Measurements from ENCODE around the gene ATXN10. TPM values are rescaled to one million over a fixed set of nuclear protein-coding genes. Genes with fewer than 3 reads are reported as not detected.
"Not testable (repeated sequence)": the region's sequence is repeated elsewhere in the genome, so short reads cannot be mapped to it uniquely, and the experiment has no call there.

ATXN10 gene
- total RNA-seq, 6 donors from 2014 or later = 90.2 to 137 (median 110) TPM

- peaks cover 0 to 4% (median 0%) of the 10 kb centered on the region in 4 donors for H3K4me1 ChIP-seq
- ATAC-seq (ENCODE audit: low FRiP score in 2 of 2) (no peak), DNase-seq (no peak)
- H3K27me3 ChIP-seq = no peaks in the 10 kb centered on the region
- no peak overlapping the region for H3K27ac ChIP-seq
- no peak overlapping the region for H3K4me3 ChIP-seq
- TF ChIP-seq POLR2AphosphoS5 (IDR thresholded peaks at IDR 0.05) (no peak), POLR2A (IDR thresholded peaks at IDR 0.05) (no peak), CTCF (IDR thresholded peaks at IDR 0.05) (no peak), EP300 (IDR thresholded peaks at IDR 0.05) (no peak)
- WGBS, 2 donors = 78 to 90% methylated on average over 7 to 11 of the region's 11 CpGs
- H3K36me3 ChIP-seq = no peaks in the 10 kb centered on the region
- no peaks in the 10 kb centered on the region for H3K9me3 ChIP-seq
Observed at GRCh38 chr22:45651931-45652528, 19.6 kb upstream of the ATXN10 start.

- no peak for ATAC-seq (ENCODE audit: low FRiP score in 2 of 2)
- TF ChIP-seq POLR2A (IDR thresholded peaks at IDR 0.05) = no peak
- no peak for TF ChIP-seq CTCF (IDR thresholded peaks at IDR 0.05)
- TF ChIP-seq EP300 (IDR thresholded peaks at IDR 0.05) = no peak
- no peak for TF ChIP-seq POLR2AphosphoS5 (IDR thresholded peaks at IDR 0.05)
- Histone ChIP-seq H3K27ac (no peak overlapping the region), H3K36me3 (no peaks in the 10 kb centered on the region), H3K27me3 (no peaks in the 10 kb centered on the region), H3K4me3 (no peak overlapping the region), H3K4me1 (peaks cover 0 to 4% (median 0%) of the 10 kb centered on the region in 4 donors), H3K9me3 (no peaks in the 10 kb centered on the region)
- DNase-seq = no peak
- 95 to 98% methylated on average over 2 of the region's 2 CpGs for WGBS, 2 donors
Observed at GRCh38 chr22:45656577-45656976, 15.1 kb upstream of the ATXN10 start.

- Histone ChIP-seq H3K4me1 (no peaks in the 10 kb centered on the region), H3K9me3 (no peaks in the 10 kb centered on the region), H3K27ac (no peak overlapping the region), H3K27me3 (no peaks in the 10 kb centered on the region), H3K4me3 (no peak overlapping the region), H3K36me3 (no peaks in the 10 kb centered on the region)
- 69 to 73% methylated on average over 4 of the region's 4 CpGs for WGBS, 2 donors
- DNase-seq (no peak), ATAC-seq (ENCODE audit: low FRiP score in 2 of 2) (no peak)
- TF ChIP-seq EP300 (IDR thresholded peaks at IDR 0.05) = no peak
- TF ChIP-seq CTCF (IDR thresholded peaks at IDR 0.05) = no peak
- no peak for TF ChIP-seq POLR2AphosphoS5 (IDR thresholded peaks at IDR 0.05)
- no peak for TF ChIP-seq POLR2A (IDR thresholded peaks at IDR 0.05)
Observed at GRCh38 chr22:45657701-45658100, 13.9 kb upstream of the ATXN10 start.

- H3K27me3 ChIP-seq = no peaks in the 10 kb centered on the region
- TF ChIP-seq EP300 (IDR thresholded peaks at IDR 0.05) (no peak), POLR2A (IDR thresholded peaks at IDR 0.05) (no peak), CTCF (IDR thresholded peaks at IDR 0.05) (no peak), POLR2AphosphoS5 (IDR thresholded peaks at IDR 0.05) (no peak)
- H3K4me3 ChIP-seq = no peak overlapping the region
- H3K9me3 ChIP-seq = no peaks in the 10 kb centered on the region
- DNase-seq = no peak
- WGBS, 2 donors = 42 to 65% methylated on average over 1 of the region's 1 CpG
- no peaks in the 10 kb centered on the region for H3K36me3 ChIP-seq
- no peak overlapping the region for H3K27ac ChIP-seq
- no peak for ATAC-seq (ENCODE audit: low FRiP score in 2 of 2)
- no peaks in the 10 kb centered on the region for H3K4me1 ChIP-seq
Observed at GRCh38 chr22:45664136-45664646, 7.4 kb upstream of the ATXN10 start.

GRCh38 chr22:45667486-45667885, 4.1 kb upstream of the ATXN10 start:
- WGBS, 2 donors = 88 to 89% methylated on average over 5 of the region's 5 CpGs
- H3K36me3 ChIP-seq = no peaks in the 10 kb centered on the region
- DNase-seq (no peak), ATAC-seq (ENCODE audit: low FRiP score in 2 of 2) (no peak)
- no peaks in the 10 kb centered on the region for H3K9me3 ChIP-seq
- TF ChIP-seq POLR2AphosphoS5 (IDR thresholded peaks at IDR 0.05) = no peak
- TF ChIP-seq CTCF (IDR thresholded peaks at IDR 0.05) = no peak
- TF ChIP-seq POLR2A (IDR thresholded peaks at IDR 0.05) = no peak
- no peak for TF ChIP-seq EP300 (IDR thresholded peaks at IDR 0.05)
- H3K27me3 ChIP-seq = no peaks in the 10 kb centered on the region
- no peak overlapping the region for H3K27ac ChIP-seq
- no peak overlapping the region for H3K4me3 ChIP-seq
- peaks cover under 1 to 11% (median 7%) of the 10 kb centered on the region in 4 donors for H3K4me1 ChIP-seq

- not testable (repeated sequence) for H3K36me3 ChIP-seq; DNase-seq; H3K9me3 ChIP-seq; H3K27me3 ChIP-seq; H3K27ac ChIP-seq; ATAC-seq (ENCODE audit: low FRiP score in 2 of 2); H3K4me3 ChIP-seq
- 82 to 97% methylated on average over 2 of the region's 2 CpGs for WGBS, 2 donors
- H3K4me1 ChIP-seq = peaks cover 16 to 31% (median 24%) of the 10 kb centered on the region in 4 donors
Observed at GRCh38 chr22:45670363-45670762, 1.3 kb upstream of the ATXN10 start.
